Vagina (tissue), 2 donors: ENCODE results near the gene MBLAC2.

Experiments
- POLR2AphosphoS5 ChIP-seq, 2 donors: sonication (generic); formaldehyde crosslinking; IDR thresholded peaks; one replicate each; pipeline ENCODE4 v1.9.0; 2017; ENCODE audit warnings: antibody characterized with exemption in 2 of 2, mild to moderate bottlenecking in 2 of 2, low read depth in 1 of 2; ENCODE audit not compliant: insufficient read depth in 1 of 2
- TF ChIP-seq, protein P1 (sequence below), 3 experiments: fragments of 450-650 bp in 2 of 3; fragments of 200-600 bp in 1 of 3; sonication (generic) in 1 of 3; IDR thresholded peaks; one replicate each; pipeline ENCODE4 v1.5.1; 2017 to 2019; ENCODE audit warnings: antibody characterized with exemption in 3 of 3, mild to moderate bottlenecking in 2 of 3, moderate library complexity in 2 of 3

GRCh38 chr5:90440644-90441043, 33.9 kb downstream of the MBLAC2 start:
- TF ChIP-seq, protein P1, sequence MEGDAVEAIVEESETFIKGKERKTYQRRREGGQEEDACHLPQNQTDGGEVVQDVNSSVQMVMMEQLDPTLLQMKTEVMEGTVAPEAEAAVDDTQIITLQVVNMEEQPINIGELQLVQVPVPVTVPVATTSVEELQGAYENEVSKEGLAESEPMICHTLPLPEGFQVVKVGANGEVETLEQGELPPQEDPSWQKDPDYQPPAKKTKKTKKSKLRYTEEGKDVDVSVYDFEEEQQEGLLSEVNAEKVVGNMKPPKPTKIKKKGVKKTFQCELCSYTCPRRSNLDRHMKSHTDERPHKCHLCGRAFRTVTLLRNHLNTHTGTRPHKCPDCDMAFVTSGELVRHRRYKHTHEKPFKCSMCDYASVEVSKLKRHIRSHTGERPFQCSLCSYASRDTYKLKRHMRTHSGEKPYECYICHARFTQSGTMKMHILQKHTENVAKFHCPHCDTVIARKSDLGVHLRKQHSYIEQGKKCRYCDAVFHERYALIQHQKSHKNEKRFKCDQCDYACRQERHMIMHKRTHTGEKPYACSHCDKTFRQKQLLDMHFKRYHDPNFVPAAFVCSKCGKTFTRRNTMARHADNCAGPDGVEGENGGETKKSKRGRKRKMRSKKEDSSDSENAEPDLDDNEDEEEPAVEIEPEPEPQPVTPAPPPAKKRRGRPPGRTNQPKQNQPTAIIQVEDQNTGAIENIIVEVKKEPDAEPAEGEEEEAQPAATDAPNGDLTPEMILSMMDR (IDR thresholded peaks at IDR 0.05): no peak
- TF ChIP-seq POLR2AphosphoS5 (IDR thresholded peaks at IDR 0.05; ENCODE audit: insufficient read depth in 1 of 2, low read depth in 1 of 2): no peak
